Measurements from ENCODE around the gene SLC2A4RG.

GRCh38 chr20:63745424-63745805, 5.8 kb downstream of the SLC2A4RG start:
- TF ChIP-seq EZH2phosphoT487 (IDR thresholded peaks at IDR 0.05; ENCODE audit: borderline replicate concordance) (no peak), POLR2A (IDR thresholded peaks at IDR 0.05; ENCODE audit: borderline replicate concordance, extremely low read depth, insufficient read depth, insufficient read length) (no peak), CTCF (IDR thresholded peaks at IDR 0.05 in 2 of 3, conservative IDR thresholded peaks at IDR 0.05 in 1 of 3; ENCODE audit: borderline replicate concordance in 1 of 3, insufficient read depth in 1 of 3, low read depth in 2 of 3, low read length in 2 of 3) (no peak), YY1 (IDR thresholded peaks at IDR 0.05; ENCODE audit: extremely low read depth, insufficient replicate concordance, low read depth, low read length) (no peak), REST (IDR thresholded peaks at IDR 0.05; ENCODE audit: low read depth) (no peak), SP1 (IDR thresholded peaks at IDR 0.05; ENCODE audit: low read depth) (no peak), TCF7L2 (IDR thresholded peaks at IDR 0.05; ENCODE audit: borderline replicate concordance, extremely low read depth, insufficient read depth, insufficient read length) (no peak), EGR1 (IDR thresholded peaks at IDR 0.05; ENCODE audit: low read depth) (no peak), RAD21 (IDR thresholded peaks at IDR 0.05; ENCODE audit: low read depth) (no peak)

Data from HCT116 (cell line).